NT2/D1 (cell line): ENCODE results near the gene CACNA1C.

Source experiments
- DNase-seq: peaks from one replicate; pipeline ENCODE4 v3.0.0-alpha.2; 2011; ENCODE audit warnings: low read depth, low spot score
- H3K27me3 ChIP-seq: 2 replicates; pipeline ENCODE4 v1.6.0; 2011; ENCODE audit warnings: mild to moderate bottlenecking; ENCODE audit not compliant: insufficient read length, insufficient read depth
- H3K36me3 ChIP-seq: 2 replicates; pipeline ENCODE4 v1.6.1; 2011; ENCODE audit warnings: mild to moderate bottlenecking, low read length, mixed read lengths; ENCODE audit not compliant: insufficient read depth, insufficient read length
- H3K4me1 ChIP-seq: 2 replicates; pipeline ENCODE4 v1.5.1; 2011; ENCODE audit not compliant: insufficient read depth, insufficient read length
- H3K4me3 ChIP-seq: 2 replicates; pipeline ENCODE4 v1.5.1; 2011; ENCODE audit warnings: low read depth; ENCODE audit not compliant: insufficient read length
- H3K9ac ChIP-seq: 2 replicates; pipeline ENCODE4 v1.6.0; 2011; ENCODE audit warnings: low read depth; ENCODE audit not compliant: insufficient read length
- H3K9me3 ChIP-seq: 2 replicates; pipeline ENCODE4 v1.5.1; 2011; ENCODE audit warnings: mild to moderate bottlenecking, low read length; ENCODE audit not compliant: insufficient read depth
- SUZ12 ChIP-seq: IDR thresholded peaks from 2 replicates; pipeline ENCODE4 v1.6.1; 2011; ENCODE audit not compliant: insufficient read length, insufficient read depth; ENCODE audit errors: extremely low read depth
- YY1 ChIP-seq: IDR thresholded peaks from 2 replicates; pipeline ENCODE4 v1.6.1; 2011; ENCODE audit not compliant: insufficient read length, insufficient read depth
- ZNF274 ChIP-seq: IDR thresholded peaks from 2 replicates; pipeline ENCODE4 v1.6.1; 2011; ENCODE audit warnings: mild to moderate bottlenecking, low read depth, low read length

The CACNA1C gene

DNA sequence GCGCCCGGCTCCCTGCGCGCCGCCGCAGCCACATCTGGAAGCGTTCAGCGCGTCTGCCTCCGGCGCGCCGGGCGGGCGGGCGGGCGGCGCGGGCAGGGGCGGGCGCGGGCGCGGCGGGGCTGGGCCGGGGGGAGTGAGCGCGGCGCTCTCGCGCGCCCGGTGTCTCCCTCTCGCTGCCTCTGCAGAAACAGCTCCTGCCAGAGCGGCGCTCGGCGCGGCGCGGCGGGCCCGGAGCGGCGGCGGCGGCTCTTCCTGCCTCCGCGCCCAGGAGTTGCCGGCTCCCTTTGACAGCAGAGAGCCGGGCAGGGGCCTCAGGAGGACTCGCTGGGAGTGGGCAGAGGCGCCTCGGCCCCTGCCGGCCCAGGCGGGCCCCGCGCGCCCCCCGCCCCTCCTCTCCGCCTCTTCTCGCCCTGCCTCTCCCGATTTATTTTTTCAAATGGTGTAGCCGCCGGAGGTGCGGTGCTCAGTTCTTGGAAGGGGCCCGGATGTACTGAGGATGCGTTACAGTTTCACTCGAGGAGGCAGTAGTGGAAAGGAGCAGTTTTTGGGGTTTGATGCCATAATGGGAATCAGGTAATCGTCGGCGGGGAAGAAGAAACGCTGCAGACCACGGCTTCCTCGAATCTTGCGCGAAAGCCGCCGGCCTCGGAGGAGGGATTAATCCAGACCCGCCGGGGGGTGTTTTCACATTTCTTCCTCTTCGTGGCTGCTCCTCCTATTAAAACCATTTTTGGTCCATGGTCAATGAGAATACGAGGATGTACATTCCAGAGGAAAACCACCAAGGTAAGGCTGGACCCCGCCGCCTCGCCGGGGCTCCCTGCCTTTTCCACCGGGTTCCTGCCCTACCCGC, at the start of gene CACNA1C:
Gene CACNA1C (plus strand): TSS at position 162 of the 853 bp plus-strand sequence. CDS start 576 bp downstream, at position 738.
- peaks cover 66% of the 10 kb centered on the region for H3K27me3 ChIP-seq

DNA sequence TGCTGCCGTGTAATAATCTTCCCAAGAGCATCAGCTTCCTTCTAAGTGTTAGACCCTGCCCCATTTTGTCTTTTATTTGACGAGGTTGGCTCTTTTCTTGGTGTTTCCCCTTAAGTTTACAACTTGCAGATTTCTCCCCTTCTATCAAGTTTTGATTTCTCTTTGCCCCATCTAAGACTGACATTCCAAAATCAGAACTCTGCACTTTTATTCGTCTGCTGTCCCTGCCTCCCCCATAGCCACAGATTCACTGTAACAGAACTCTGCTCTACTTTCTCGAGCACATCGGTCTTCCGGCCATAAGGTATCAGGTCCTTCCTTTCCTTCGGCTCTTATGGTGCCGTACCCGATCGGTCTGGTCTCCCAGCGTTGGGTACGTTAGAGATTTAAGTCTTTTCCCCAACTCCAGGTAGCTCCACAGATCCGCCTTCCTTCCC, 49.1 kb upstream of the CACNA1C start:
- peak overlapping the region; percentile 100 for H3K9ac ChIP-seq
- H3K4me3 ChIP-seq: peak overlapping the region; percentile 99
- no peaks in the 10 kb centered on the region for H3K27me3 ChIP-seq
- DNase-seq: no peak
- no peaks in the 10 kb centered on the region for H3K9me3 ChIP-seq
- no peaks in the 10 kb centered on the region for H3K4me1 ChIP-seq
- TF ChIP-seq YY1: no peak
- TF ChIP-seq SUZ12: no peak
- no peak for TF ChIP-seq ZNF274
- H3K36me3 ChIP-seq: peaks cover 3% of the 10 kb centered on the region

More for the DNA sequence above, at the start of gene CACNA1C:
- Histone ChIP-seq H3K9ac (peak within 1 kb of the TSS; percentile 65), H3K4me3 (peak within 1 kb of the TSS; percentile 49), H3K36me3 (no peaks in the 10 kb centered on the region), H3K4me1 (peaks cover 23% of the 10 kb centered on the region), H3K9me3 (no peaks in the 10 kb centered on the region)
- DNase-seq: peak; percentile 79
- TF ChIP-seq ZNF274: no peak
- peak; percentile 21 for TF ChIP-seq SUZ12

DNA sequence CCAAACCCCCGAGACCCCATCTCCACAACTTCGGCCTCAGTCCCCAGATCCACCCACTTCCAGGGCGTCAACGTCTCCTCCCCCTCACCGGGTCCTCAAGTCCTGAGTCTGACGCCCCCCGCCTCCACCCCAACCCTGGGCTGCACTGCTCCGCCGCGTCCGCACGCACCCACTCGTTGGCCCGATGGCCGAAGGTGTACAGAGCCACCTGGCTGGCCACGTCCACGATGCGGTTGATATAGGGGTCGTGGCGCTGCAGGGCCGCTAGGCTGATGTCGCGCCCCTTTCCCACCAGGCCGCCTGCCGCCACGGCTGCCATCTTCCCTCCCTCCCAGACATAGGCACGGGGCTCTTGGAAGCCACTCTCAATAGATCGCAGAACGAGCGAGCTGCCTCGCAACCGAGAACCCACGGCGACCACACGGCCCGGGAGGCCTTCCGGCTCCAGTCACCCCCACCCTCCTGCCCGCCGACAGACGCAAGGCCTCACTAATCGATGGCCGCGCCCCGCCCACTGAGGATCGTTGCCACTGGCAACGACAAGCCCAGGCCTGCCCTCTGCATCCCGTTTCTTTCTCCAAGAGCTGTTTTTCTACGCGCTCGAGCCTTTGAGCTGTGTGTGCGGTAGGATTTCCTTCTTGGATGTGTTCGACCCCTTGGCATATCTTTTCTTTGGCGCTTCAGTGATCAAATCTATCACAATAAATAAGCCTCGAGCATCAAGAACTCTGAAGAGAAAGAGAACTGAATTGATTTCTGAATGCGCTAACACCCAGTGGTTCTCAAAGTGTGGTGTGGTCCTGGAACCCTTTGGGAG, 48.5 kb upstream of the CACNA1C start, which contains the start of gene DCP1B:
Gene DCP1B (minus strand): TSS at position 345 of the 817 bp plus-strand sequence. CDS start 26 bp downstream, at position 319.
- H3K4me3 ChIP-seq: peak within 1 kb of the TSS; percentile 99
- TF ChIP-seq YY1 (peak; percentile 83), SUZ12 (no peak), ZNF274 (no peak)

DNA sequence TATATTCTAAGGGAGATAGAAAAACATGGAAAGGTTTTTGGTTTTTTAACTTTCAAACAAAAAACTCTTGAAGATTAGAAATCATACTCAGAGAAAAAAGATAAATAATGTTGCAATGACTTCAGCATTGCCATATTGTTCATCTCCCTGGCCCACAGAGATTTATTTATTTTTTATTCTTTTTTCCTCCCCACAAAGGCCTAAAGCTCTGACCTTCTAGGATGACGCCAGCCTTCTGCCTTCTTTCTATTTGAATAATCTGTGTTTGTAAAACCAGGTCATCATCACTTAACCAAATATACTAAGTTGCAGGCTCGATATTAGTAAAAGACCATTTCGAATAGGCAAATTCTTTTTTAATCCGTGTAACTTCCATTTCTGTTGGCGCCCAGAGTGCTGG, 44.1 kb upstream of the CACNA1C start:
- TF ChIP-seq ZNF274 (no peak), YY1 (no peak), SUZ12 (no peak)
- no peak overlapping the region for H3K4me3 ChIP-seq
- DNase-seq: no peak

More for the DNA sequence above, 48.5 kb upstream of the CACNA1C start, which contains the start of gene DCP1B:
- H3K36me3 ChIP-seq: no peaks in the 10 kb centered on the region
- H3K9ac ChIP-seq: peak within 1 kb of the TSS; percentile 100
- H3K4me1 ChIP-seq: no peaks in the 10 kb centered on the region
- no peaks in the 10 kb centered on the region for H3K9me3 ChIP-seq
- peak; percentile 100 for DNase-seq
- no peaks in the 10 kb centered on the region for H3K27me3 ChIP-seq

DNA sequence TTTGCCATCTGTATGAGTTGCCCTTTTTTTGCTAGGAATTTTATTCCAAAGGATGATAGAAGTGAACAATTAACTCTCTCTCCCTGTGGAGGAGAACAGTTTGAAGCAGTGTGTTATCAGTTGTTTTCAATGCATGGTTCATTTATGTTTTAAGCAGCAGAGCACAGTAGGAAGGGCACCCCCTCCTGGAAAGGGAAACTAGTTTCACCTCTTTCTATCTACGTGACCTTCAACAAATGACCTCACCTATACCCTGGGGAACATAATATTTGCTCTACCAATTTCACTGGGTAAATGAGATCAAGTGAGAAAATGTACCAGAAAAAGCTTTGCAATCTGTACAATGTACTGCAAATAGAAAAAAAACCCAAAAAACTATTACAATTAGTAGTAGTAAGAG, 43.2 kb upstream of the CACNA1C start:
- DNase-seq: no peak
- H3K36me3 ChIP-seq: no peaks in the 10 kb centered on the region
- H3K9ac ChIP-seq: no peak overlapping the region
- H3K9me3 ChIP-seq: no peaks in the 10 kb centered on the region
- no peak for TF ChIP-seq ZNF274
- no peak for TF ChIP-seq SUZ12
- TF ChIP-seq YY1: no peak
- H3K27me3 ChIP-seq: no peaks in the 10 kb centered on the region
- no peak overlapping the region for H3K4me3 ChIP-seq
- H3K4me1 ChIP-seq: no peaks in the 10 kb centered on the region

More for the DNA sequence above, 44.1 kb upstream of the CACNA1C start:
- Histone ChIP-seq H3K4me1 (no peaks in the 10 kb centered on the region), H3K9ac (no peak overlapping the region), H3K27me3 (no peaks in the 10 kb centered on the region), H3K36me3 (no peaks in the 10 kb centered on the region), H3K9me3 (no peaks in the 10 kb centered on the region)

DNA sequence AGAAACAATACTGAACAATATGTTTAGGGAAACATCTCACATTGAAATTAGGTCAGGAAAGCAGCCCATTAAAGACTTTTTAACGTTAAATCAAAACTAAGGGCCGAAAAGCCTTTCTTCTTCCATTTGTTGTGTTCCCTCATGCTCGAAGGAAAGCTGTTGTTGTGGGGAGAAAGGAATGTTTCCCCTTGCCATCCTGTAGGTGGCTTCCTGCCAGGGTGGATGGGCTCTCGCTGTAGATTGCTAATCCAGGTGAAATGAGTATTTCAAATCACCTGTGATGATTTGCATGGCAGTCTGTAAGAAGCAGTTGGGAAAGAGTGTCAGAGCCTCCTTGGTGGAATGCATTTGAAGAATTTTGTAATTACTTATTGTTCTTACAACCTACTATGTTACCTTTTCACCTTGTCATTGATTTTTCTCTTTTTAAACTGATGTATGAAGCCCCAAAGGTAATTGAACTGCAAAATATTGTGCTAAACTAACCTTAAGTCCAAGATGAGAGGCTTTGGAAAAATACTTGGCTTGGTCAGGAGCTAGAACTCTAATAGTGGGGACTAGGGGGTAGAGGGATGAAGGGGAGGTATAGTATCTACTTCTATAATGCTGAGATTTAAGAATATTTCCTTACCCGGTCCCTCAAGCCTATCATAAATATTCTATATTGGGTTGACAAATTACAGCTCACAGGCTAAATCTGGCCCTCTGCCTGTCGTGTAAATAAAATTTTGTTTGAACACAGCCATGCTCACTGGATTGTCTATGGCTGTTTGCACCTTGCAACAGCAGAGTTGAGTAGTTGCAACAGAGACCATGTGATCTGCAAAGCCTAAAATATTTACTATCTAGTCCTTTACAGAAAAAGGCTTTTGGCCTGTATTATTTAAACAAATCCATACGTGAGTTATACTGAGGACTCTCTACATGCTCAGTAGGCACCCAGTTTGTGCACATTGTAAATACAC, 40.9 kb upstream of the CACNA1C start:
- H3K4me3 ChIP-seq: no peak overlapping the region
- H3K4me1 ChIP-seq: no peaks in the 10 kb centered on the region
- H3K9me3 ChIP-seq: no peaks in the 10 kb centered on the region
- no peak overlapping the region for H3K9ac ChIP-seq
- DNase-seq: no peak
- no peaks in the 10 kb centered on the region for H3K36me3 ChIP-seq
- TF ChIP-seq SUZ12: no peak
- TF ChIP-seq YY1: no peak
- no peak for TF ChIP-seq ZNF274
- no peaks in the 10 kb centered on the region for H3K27me3 ChIP-seq
